WTC11 (cell line): ENCODE measurements around the gene LZTR1. TPM values are rescaled to one million over a fixed set of nuclear protein-coding genes. Genes with fewer than 3 reads are reported as not detected.

Experiments used
- ATAC-seq: fragments of 200-7000 bp; cut with Tn5 transposase; 2 replicates; pipeline ENCODE4 v1.10.0; 2021; ENCODE audit warnings: mild to moderate bottlenecking, moderate library complexity
- CTCF ChIA-PET: fragments of 300-600 bp; sonication (Branson Sonifier 250); formaldehyde crosslinking; loops from one replicate; lab custom pipeline; 2021; ENCODE audit warnings: antibody characterized with exemption; lab: Charles Lee
- POLR2A ChIA-PET: fragments of 350-600 bp; sonication (Branson Sonifier 250); formaldehyde crosslinking; loops from one replicate; lab custom pipeline; 2021; ENCODE audit warnings: antibody characterized with exemption; lab: Charles Lee
- DNase-seq: peaks from one replicate; pipeline ENCODE4 v3.0.0; 2021; ENCODE audit warnings: low spot score
- H3K27ac Mint-ChIP-seq: 2 replicates; pipeline ENCODE4 v1.8.0; 2021; ENCODE audit warnings: mixed read lengths
- H3K27me3 Mint-ChIP-seq: 2 replicates; pipeline ENCODE4 v1.8.0; 2021; ENCODE audit warnings: low read depth, mild to moderate bottlenecking, moderate library complexity, mixed read lengths
- H3K36me3 Mint-ChIP-seq: 2 replicates; pipeline ENCODE4 v1.8.0; 2021; ENCODE audit warnings: mixed read lengths
- H3K4me1 Mint-ChIP-seq: 2 replicates; pipeline ENCODE4 v1.8.0; 2022; ENCODE audit warnings: mixed read lengths
- H3K4me3 Mint-ChIP-seq: 2 replicates; pipeline ENCODE4 v1.8.0; 2021; ENCODE audit warnings: mild to moderate bottlenecking, moderate library complexity, mixed read lengths
- H3K9me3 Mint-ChIP-seq: 2 replicates; pipeline ENCODE4 v1.8.0; 2021; ENCODE audit warnings: mixed read lengths
- ATF1 ChIP-seq: sonication (generic); formaldehyde crosslinking; IDR thresholded peaks from 2 replicates; pipeline ENCODE4 v1.8.1; 2023; ENCODE audit warnings: mild to moderate bottlenecking, moderate library complexity, missing genetic modification reagents
- FOXJ3 ChIP-seq: sonication (generic); formaldehyde crosslinking; IDR thresholded peaks from 2 replicates; pipeline ENCODE4 v1.9.0; 2021; ENCODE audit warnings: missing genetic modification reagents, mild to moderate bottlenecking, borderline replicate concordance
- HMGA2 ChIP-seq: fragments of 250-450 bp; sonication (Bioruptor Pico); IDR thresholded peaks from 2 replicates; pipeline ENCODE4 v1.4.0; 2021; ENCODE audit warnings: mild to moderate bottlenecking, moderate library complexity
- IRF2 ChIP-seq: sonication (generic); formaldehyde crosslinking; IDR thresholded peaks from 2 replicates; pipeline ENCODE4 v1.8.0; 2022; ENCODE audit warnings: low read depth, missing genetic modification reagents, borderline replicate concordance
- JAZF1 ChIP-seq: fragments of 250-450 bp; sonication (Bioruptor Pico); IDR thresholded peaks from 2 replicates; pipeline ENCODE4 v1.9.0; 2021; ENCODE audit warnings: moderate library complexity, mild to moderate bottlenecking, inconsistent platforms
- NFATC4 ChIP-seq: fragments of 250-450 bp; sonication (Bioruptor Pico); IDR thresholded peaks from 2 replicates; pipeline ENCODE4 v1.9.0; 2021; ENCODE audit warnings: mild to moderate bottlenecking
- PRRX2 ChIP-seq: fragments of 250-450 bp; sonication (Bioruptor Pico); IDR thresholded peaks from 2 replicates; pipeline ENCODE4 v1.8.0; 2021; ENCODE audit warnings: mild to moderate bottlenecking
- RORB ChIP-seq: fragments of 250-450 bp; sonication (Bioruptor Pico); IDR thresholded peaks from 2 replicates; pipeline ENCODE4 v1.9.0; 2021; ENCODE audit warnings: mild to moderate bottlenecking
- SMAD3 ChIP-seq: sonication (generic); formaldehyde crosslinking; IDR thresholded peaks from 2 replicates; pipeline ENCODE4 v1.8.0; 2022; ENCODE audit warnings: missing genetic modification reagents, mild to moderate bottlenecking, borderline replicate concordance
- TEAD4 ChIP-seq: sonication (generic); formaldehyde crosslinking; IDR thresholded peaks from 2 replicates; pipeline ENCODE4 v1.8.0; 2022; ENCODE audit warnings: mild to moderate bottlenecking, missing genetic modification reagents
- ZNF396 ChIP-seq: fragments of 250-450 bp; sonication (Bioruptor Pico); IDR thresholded peaks from 2 replicates; pipeline ENCODE4 v1.8.0; 2021; ENCODE audit warnings: mild to moderate bottlenecking, moderate library complexity, borderline replicate concordance
- total RNA-seq: library from RNA; stranded (reverse); gene quantifications from 3 replicates; pipeline ENCODE4 v1.2.3, GENCODE V29; 2021
- TF ChIP-seq, protein P1 (sequence below): fragments of 250-450 bp; sonication (Bioruptor Pico); IDR thresholded peaks from 2 replicates; pipeline ENCODE4 v1.9.0; 2021; ENCODE audit warnings: mild to moderate bottlenecking
- TF ChIP-seq, protein P2 (sequence below): sonication (generic); formaldehyde crosslinking; IDR thresholded peaks from 2 replicates; pipeline ENCODE4 v1.8.1; 2022; ENCODE audit warnings: mild to moderate bottlenecking, moderate library complexity, missing genetic modification reagents
- TF ChIP-seq, protein P3 (sequence below): sonication (generic); formaldehyde crosslinking; IDR thresholded peaks from 2 replicates; pipeline ENCODE4 v1.8.1; 2023; ENCODE audit warnings: mild to moderate bottlenecking, missing genetic modification reagents
- TF ChIP-seq, protein P4 (sequence below): sonication (generic); formaldehyde crosslinking; IDR thresholded peaks from 2 replicates; pipeline ENCODE4 v1.8.1; 2022; ENCODE audit warnings: low read depth, missing genetic modification reagents, borderline replicate concordance
- TF ChIP-seq, protein P5 (sequence below): sonication (generic); formaldehyde crosslinking; IDR thresholded peaks from 2 replicates; pipeline ENCODE4 v1.8.1; 2023; ENCODE audit warnings: mild to moderate bottlenecking, missing genetic modification reagents, moderate library complexity
- TF ChIP-seq, protein P6 (sequence below): fragments of 250-450 bp; sonication (Bioruptor Pico); IDR thresholded peaks from 2 replicates; pipeline ENCODE4 v1.9.0; 2021; ENCODE audit warnings: mild to moderate bottlenecking, borderline replicate concordance
- TF ChIP-seq, protein P7 (sequence below): sonication (generic); formaldehyde crosslinking; IDR thresholded peaks from 2 replicates; pipeline ENCODE4 v1.8.1; 2022; ENCODE audit warnings: missing genetic modification reagents, borderline replicate concordance
- TF ChIP-seq, protein P8 (sequence below): sonication (generic); formaldehyde crosslinking; IDR thresholded peaks from 2 replicates; pipeline ENCODE4 v1.8.0; 2023; ENCODE audit warnings: missing genetic modification reagents

LZTR1 gene
- total RNA-seq, 1 experiment from 2014 or later = 38.3 TPM

DNA sequence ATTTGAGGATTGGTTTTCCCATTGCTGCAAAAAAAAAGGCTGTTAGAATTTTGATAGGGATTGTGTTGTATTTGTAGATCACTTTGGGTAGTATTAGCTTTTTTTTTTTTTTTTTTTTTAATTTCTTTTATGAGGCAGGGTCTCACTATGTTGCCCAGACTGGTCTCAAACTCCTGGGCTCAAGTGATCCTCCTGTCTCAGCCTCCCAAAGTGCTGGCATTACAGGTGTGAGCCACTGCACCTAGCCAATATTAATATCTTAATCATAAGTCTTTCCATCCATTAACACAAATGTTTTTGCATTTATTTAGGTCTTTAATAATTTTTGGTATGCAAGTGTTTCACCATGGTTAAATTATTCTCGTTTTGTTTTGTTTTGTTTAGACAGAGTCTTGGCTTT lies 38.1 kb upstream of the LZTR1 start:
- ATAC-seq (no peak), DNase-seq (no peak)
- Mint-ChIP-seq H3K9me3 (no peaks in the 10 kb centered on the region), H3K27me3 (no peaks in the 10 kb centered on the region), H3K27ac (no peak overlapping the region), H3K4me3 (no peak overlapping the region), H3K4me1 (peaks cover 48% of the 10 kb centered on the region), H3K36me3 (peaks cover 8% of the 10 kb centered on the region)
- ChIA-PET CTCF (no interaction called here), POLR2A (interaction anchor here (0.6 kb wide), 1 partner anchor 38 kb away, joined by 3 read pairs; the partner anchor contains the start of gene LZTR1)
- TF ChIP-seq, protein P1, sequence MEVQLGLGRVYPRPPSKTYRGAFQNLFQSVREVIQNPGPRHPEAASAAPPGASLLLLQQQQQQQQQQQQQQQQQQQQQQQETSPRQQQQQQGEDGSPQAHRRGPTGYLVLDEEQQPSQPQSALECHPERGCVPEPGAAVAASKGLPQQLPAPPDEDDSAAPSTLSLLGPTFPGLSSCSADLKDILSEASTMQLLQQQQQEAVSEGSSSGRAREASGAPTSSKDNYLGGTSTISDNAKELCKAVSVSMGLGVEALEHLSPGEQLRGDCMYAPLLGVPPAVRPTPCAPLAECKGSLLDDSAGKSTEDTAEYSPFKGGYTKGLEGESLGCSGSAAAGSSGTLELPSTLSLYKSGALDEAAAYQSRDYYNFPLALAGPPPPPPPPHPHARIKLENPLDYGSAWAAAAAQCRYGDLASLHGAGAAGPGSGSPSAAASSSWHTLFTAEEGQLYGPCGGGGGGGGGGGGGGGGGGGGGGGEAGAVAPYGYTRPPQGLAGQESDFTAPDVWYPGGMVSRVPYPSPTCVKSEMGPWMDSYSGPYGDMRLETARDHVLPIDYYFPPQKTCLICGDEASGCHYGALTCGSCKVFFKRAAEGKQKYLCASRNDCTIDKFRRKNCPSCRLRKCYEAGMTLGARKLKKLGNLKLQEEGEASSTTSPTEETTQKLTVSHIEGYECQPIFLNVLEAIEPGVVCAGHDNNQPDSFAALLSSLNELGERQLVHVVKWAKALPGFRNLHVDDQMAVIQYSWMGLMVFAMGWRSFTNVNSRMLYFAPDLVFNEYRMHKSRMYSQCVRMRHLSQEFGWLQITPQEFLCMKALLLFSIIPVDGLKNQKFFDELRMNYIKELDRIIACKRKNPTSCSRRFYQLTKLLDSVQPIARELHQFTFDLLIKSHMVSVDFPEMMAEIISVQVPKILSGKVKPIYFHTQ (CRISPR knock-in tag) = no peak

DNA sequence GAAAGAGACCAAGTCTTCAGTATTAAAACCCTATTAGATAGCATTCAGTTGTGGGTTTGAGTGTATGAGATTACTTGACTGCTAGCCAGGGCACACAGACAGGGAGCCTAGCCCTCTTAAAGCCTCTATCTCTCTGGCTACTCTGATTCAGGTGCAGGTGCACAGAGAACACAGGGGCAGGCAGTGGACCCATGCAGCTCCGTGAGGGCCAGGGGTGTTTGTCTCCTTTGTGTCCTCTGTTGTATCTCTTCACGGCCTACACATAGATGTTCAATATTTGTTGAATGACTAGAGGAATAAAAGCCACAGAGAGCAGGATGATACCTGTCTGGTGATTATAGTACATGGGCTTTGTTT lies 36.5 kb upstream of the LZTR1 start:
- TF ChIP-seq TEAD4 (CRISPR knock-in tag) (no peak), SMAD3 (CRISPR knock-in tag) (no peak), RORB (CRISPR knock-in tag) (no peak), HMGA2 (CRISPR knock-in tag) (no peak), ATF1 (CRISPR knock-in tag) (no peak), PRRX2 (no peak), NFATC4 (no peak), IRF2 (CRISPR knock-in tag) (no peak), JAZF1 (CRISPR knock-in tag) (no peak), ZNF396 (CRISPR knock-in tag) (no peak), FOXJ3 (CRISPR knock-in tag) (no peak)
- TF ChIP-seq, protein P2, sequence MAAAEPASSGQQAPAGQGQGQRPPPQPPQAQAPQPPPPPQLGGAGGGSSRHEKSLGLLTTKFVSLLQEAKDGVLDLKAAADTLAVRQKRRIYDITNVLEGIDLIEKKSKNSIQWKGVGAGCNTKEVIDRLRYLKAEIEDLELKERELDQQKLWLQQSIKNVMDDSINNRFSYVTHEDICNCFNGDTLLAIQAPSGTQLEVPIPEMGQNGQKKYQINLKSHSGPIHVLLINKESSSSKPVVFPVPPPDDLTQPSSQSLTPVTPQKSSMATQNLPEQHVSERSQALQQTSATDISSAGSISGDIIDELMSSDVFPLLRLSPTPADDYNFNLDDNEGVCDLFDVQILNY (CRISPR knock-in tag) = no peak
- TF ChIP-seq, protein P3, sequence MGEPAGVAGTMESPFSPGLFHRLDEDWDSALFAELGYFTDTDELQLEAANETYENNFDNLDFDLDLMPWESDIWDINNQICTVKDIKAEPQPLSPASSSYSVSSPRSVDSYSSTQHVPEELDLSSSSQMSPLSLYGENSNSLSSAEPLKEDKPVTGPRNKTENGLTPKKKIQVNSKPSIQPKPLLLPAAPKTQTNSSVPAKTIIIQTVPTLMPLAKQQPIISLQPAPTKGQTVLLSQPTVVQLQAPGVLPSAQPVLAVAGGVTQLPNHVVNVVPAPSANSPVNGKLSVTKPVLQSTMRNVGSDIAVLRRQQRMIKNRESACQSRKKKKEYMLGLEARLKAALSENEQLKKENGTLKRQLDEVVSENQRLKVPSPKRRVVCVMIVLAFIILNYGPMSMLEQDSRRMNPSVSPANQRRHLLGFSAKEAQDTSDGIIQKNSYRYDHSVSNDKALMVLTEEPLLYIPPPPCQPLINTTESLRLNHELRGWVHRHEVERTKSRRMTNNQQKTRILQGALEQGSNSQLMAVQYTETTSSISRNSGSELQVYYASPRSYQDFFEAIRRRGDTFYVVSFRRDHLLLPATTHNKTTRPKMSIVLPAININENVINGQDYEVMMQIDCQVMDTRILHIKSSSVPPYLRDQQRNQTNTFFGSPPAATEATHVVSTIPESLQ (CRISPR knock-in tag) = no peak
- TF ChIP-seq, protein P4, sequence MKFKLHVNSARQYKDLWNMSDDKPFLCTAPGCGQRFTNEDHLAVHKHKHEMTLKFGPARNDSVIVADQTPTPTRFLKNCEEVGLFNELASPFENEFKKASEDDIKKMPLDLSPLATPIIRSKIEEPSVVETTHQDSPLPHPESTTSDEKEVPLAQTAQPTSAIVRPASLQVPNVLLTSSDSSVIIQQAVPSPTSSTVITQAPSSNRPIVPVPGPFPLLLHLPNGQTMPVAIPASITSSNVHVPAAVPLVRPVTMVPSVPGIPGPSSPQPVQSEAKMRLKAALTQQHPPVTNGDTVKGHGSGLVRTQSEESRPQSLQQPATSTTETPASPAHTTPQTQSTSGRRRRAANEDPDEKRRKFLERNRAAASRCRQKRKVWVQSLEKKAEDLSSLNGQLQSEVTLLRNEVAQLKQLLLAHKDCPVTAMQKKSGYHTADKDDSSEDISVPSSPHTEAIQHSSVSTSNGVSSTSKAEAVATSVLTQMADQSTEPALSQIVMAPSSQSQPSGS (CRISPR knock-in tag) = no peak
- TF ChIP-seq, protein P5, sequence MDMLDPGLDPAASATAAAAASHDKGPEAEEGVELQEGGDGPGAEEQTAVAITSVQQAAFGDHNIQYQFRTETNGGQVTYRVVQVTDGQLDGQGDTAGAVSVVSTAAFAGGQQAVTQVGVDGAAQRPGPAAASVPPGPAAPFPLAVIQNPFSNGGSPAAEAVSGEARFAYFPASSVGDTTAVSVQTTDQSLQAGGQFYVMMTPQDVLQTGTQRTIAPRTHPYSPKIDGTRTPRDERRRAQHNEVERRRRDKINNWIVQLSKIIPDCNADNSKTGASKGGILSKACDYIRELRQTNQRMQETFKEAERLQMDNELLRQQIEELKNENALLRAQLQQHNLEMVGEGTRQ (CRISPR knock-in tag) = no peak
- TF ChIP-seq, protein P6, sequence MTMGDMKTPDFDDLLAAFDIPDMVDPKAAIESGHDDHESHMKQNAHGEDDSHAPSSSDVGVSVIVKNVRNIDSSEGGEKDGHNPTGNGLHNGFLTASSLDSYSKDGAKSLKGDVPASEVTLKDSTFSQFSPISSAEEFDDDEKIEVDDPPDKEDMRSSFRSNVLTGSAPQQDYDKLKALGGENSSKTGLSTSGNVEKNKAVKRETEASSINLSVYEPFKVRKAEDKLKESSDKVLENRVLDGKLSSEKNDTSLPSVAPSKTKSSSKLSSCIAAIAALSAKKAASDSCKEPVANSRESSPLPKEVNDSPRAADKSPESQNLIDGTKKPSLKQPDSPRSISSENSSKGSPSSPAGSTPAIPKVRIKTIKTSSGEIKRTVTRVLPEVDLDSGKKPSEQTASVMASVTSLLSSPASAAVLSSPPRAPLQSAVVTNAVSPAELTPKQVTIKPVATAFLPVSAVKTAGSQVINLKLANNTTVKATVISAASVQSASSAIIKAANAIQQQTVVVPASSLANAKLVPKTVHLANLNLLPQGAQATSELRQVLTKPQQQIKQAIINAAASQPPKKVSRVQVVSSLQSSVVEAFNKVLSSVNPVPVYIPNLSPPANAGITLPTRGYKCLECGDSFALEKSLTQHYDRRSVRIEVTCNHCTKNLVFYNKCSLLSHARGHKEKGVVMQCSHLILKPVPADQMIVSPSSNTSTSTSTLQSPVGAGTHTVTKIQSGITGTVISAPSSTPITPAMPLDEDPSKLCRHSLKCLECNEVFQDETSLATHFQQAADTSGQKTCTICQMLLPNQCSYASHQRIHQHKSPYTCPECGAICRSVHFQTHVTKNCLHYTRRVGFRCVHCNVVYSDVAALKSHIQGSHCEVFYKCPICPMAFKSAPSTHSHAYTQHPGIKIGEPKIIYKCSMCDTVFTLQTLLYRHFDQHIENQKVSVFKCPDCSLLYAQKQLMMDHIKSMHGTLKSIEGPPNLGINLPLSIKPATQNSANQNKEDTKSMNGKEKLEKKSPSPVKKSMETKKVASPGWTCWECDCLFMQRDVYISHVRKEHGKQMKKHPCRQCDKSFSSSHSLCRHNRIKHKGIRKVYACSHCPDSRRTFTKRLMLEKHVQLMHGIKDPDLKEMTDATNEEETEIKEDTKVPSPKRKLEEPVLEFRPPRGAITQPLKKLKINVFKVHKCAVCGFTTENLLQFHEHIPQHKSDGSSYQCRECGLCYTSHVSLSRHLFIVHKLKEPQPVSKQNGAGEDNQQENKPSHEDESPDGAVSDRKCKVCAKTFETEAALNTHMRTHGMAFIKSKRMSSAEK (CRISPR knock-in tag) = no peak
- TF ChIP-seq, protein P7, sequence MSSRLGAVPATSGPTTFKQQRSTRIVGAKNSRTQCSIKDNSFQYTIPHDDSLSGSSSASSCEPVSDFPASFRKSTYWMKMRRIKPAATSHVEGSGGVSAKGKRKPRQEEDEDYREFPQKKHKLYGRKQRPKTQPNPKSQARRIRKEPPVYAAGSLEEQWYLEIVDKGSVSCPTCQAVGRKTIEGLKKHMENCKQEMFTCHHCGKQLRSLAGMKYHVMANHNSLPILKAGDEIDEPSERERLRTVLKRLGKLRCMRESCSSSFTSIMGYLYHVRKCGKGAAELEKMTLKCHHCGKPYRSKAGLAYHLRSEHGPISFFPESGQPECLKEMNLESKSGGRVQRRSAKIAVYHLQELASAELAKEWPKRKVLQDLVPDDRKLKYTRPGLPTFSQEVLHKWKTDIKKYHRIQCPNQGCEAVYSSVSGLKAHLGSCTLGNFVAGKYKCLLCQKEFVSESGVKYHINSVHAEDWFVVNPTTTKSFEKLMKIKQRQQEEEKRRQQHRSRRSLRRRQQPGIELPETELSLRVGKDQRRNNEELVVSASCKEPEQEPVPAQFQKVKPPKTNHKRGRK (CRISPR knock-in tag) = no peak
- TF ChIP-seq, protein P8, sequence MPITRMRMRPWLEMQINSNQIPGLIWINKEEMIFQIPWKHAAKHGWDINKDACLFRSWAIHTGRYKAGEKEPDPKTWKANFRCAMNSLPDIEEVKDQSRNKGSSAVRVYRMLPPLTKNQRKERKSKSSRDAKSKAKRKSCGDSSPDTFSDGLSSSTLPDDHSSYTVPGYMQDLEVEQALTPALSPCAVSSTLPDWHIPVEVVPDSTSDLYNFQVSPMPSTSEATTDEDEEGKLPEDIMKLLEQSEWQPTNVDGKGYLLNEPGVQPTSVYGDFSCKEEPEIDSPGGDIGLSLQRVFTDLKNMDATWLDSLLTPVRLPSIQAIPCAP = no peak
- CTCF ChIA-PET = interaction anchor here (1.0 to 1.3 kb wide), 2 partner anchors 60 to 141 kb away, joined by 3 read pairs; no protein-coding TSS in a partner anchor
- H3K4me1 Mint-ChIP-seq = peaks cover 37% of the 10 kb centered on the region
- H3K4me3 Mint-ChIP-seq = no peak overlapping the region
- POLR2A ChIA-PET = no interaction called here
- H3K27ac Mint-ChIP-seq = no peak overlapping the region
- peaks cover 17% of the 10 kb centered on the region for H3K36me3 Mint-ChIP-seq
- DNase-seq (no peak), ATAC-seq (no peak)
- no peaks in the 10 kb centered on the region for H3K27me3 Mint-ChIP-seq
- H3K9me3 Mint-ChIP-seq = no peaks in the 10 kb centered on the region
